Endothelial cell of umbilical vein (primary cell): ENCODE measurements around the gene PHF1. TPM values are rescaled to one million over a fixed set of nuclear protein-coding genes. Genes with fewer than 3 reads are reported as not detected.

Experiments used
- BruUV-seq: library from RNA; stranded (reverse); fragments of 400-500 nt; replicated peaks from 2 replicates; lab custom pipeline; 2021; lab: Mats Ljungman, UMichigan
- CTCF ChIA-PET: fragments of 300-600, 350-600 bp; sonication (Branson Sonifier 250); formaldehyde crosslinking; loops from one replicate; lab custom pipeline; 2021; ENCODE audit warnings: antibody characterized with exemption, inconsistent platforms; lab: Charles Lee
- POLR2A ChIA-PET: fragments of 300-600, 350-600 bp; sonication (Branson Sonifier 250); formaldehyde crosslinking; loops from one replicate; lab custom pipeline; 2021; ENCODE audit warnings: antibody characterized with exemption, inconsistent platforms; lab: Charles Lee
- DNase-seq: peaks from one replicate; pipeline ENCODE4 v3.0.0-alpha.2; 2011; ENCODE audit warnings: low read depth, low spot score
- FAIRE-seq: peaks from 2 replicates; lab custom pipeline; 2011; peaks lifted over from hg19 to GRCh38; lab: Jason Lieb, UNC
- H2AFZ ChIP-seq: 2 replicates; pipeline ENCODE4 v1.6.0; 2012; ENCODE audit warnings: low read depth, low read length, control low read depth, inconsistent platforms
- H3K27ac ChIP-seq: 2 replicates; pipeline ENCODE4 v1.5.1; 2011; ENCODE audit warnings: low read depth, mild to moderate bottlenecking, control low read depth, low read length, moderate library complexity; ENCODE audit not compliant: insufficient read depth
- H3K27me3 ChIP-seq, 2 experiments: 2 replicates each; pipeline versions ENCODE4 v1.6.0 to v1.6.1; 2011; ENCODE audit warnings: low read length in 2 of 2, mixed read lengths in 1 of 2; ENCODE audit not compliant: control insufficient read depth in 2 of 2, insufficient read depth in 2 of 2
- H3K36me3 ChIP-seq, 2 experiments: 2 replicates in 1 of 2; 3 replicates in 1 of 2; pipeline ENCODE4 v1.5.1; 2011; ENCODE audit warnings: low read length in 2 of 2, mild to moderate bottlenecking in 1 of 2, moderate library complexity in 1 of 2; ENCODE audit not compliant: control insufficient read depth in 2 of 2, insufficient read depth in 2 of 2; ENCODE audit errors: extremely low read depth in 1 of 2
- H3K4me1 ChIP-seq: 3 replicates; pipeline ENCODE4 v1.5.1; 2011; ENCODE audit warnings: mild to moderate bottlenecking, low read length; ENCODE audit not compliant: control insufficient read depth, insufficient read depth; ENCODE audit errors: extremely low read depth
- H3K4me2 ChIP-seq: 2 replicates; pipeline ENCODE4 v1.6.1; 2011; ENCODE audit warnings: low read length, control low read depth, mixed read lengths; ENCODE audit not compliant: insufficient read depth
- H3K4me3 ChIP-seq, 3 experiments: fragments of 200-600 bp in 1 of 3; sonication (generic), shearing (Covaris generic) in 1 of 3; replicated peaks in 1 of 3; 2 replicates each; pipeline ENCODE4 v1.5.1; 2011 to 2016; ENCODE audit warnings: control low read depth in 3 of 3, low read length in 3 of 3, mild to moderate bottlenecking in 2 of 3, inconsistent platforms in 1 of 3, low read depth in 1 of 3, moderate library complexity in 1 of 3; ENCODE audit not compliant: insufficient read depth in 1 of 3
- H3K79me2 ChIP-seq: 2 replicates; pipeline ENCODE4 v1.6.0; 2012; ENCODE audit warnings: low read length, inconsistent platforms; ENCODE audit not compliant: control insufficient read depth, insufficient read depth
- H3K9ac ChIP-seq: replicated peaks from 2 replicates; pipeline ENCODE3; 2011; ENCODE audit warnings: low read length, control low read depth; ENCODE audit not compliant: insufficient read depth; ENCODE audit errors: extremely low read depth
- H3K9me1 ChIP-seq: replicated peaks from 3 replicates; pipeline ENCODE4 v1.6.0; 2011; ENCODE audit warnings: mild to moderate bottlenecking, low read length; ENCODE audit not compliant: control insufficient read depth, insufficient read depth; ENCODE audit errors: extremely low read depth
- H3K9me3 ChIP-seq: replicated peaks from 2 replicates; pipeline ENCODE4 v1.5.1; 2012; ENCODE audit warnings: low read length, inconsistent platforms; ENCODE audit not compliant: control insufficient read depth, insufficient read depth
- H4K20me1 ChIP-seq: replicated peaks from 2 replicates; pipeline ENCODE3; 2011; ENCODE audit warnings: mild to moderate bottlenecking, low read length; ENCODE audit not compliant: control insufficient read depth, insufficient read depth; ENCODE audit errors: extremely low read depth
- CTCF ChIP-seq, 2 donors: IDR thresholded peaks; 1 replicate in 1 of 2; 2 replicates in 1 of 2; pipeline ENCODE4 v1.5.1; 2011; ENCODE audit warnings: low read length in 2 of 2, mild to moderate bottlenecking in 2 of 2, moderate library complexity in 2 of 2, control low read depth in 1 of 2, inconsistent platforms in 1 of 2, low read depth in 1 of 2; ENCODE audit not compliant: insufficient read depth in 1 of 2; ENCODE audit errors: extremely low read depth in 1 of 2
- EZH2 ChIP-seq: IDR thresholded peaks from 2 replicates; pipeline ENCODE4 v1.6.1; 2012; ENCODE audit warnings: borderline replicate concordance, low read depth, mild to moderate bottlenecking, moderate library complexity, low read length, inconsistent platforms; ENCODE audit not compliant: severe bottlenecking
- FOS ChIP-seq: IDR thresholded peaks from 2 replicates; pipeline ENCODE4 v1.6.1; 2011; ENCODE audit warnings: mild to moderate bottlenecking, low read length, moderate library complexity, borderline replicate concordance; ENCODE audit not compliant: insufficient read depth
- GATA2 ChIP-seq: IDR thresholded peaks from 2 replicates; pipeline ENCODE4 v1.7.0; 2011; ENCODE audit warnings: low read depth, mild to moderate bottlenecking, moderate library complexity, mixed read lengths, low read length; ENCODE audit not compliant: insufficient read length, insufficient read depth
- JUN ChIP-seq: IDR thresholded peaks from 2 replicates; pipeline ENCODE4 v1.6.1; 2011; ENCODE audit warnings: borderline replicate concordance, low read depth; ENCODE audit not compliant: insufficient read length, insufficient read depth
- MAX ChIP-seq: IDR thresholded peaks from 2 replicates; pipeline ENCODE4 v1.6.1; 2011; ENCODE audit not compliant: insufficient read depth, insufficient read length
- MYC ChIP-seq: IDR thresholded peaks from one replicate; pipeline ENCODE4 v1.6.1; 2011; ENCODE audit warnings: mild to moderate bottlenecking, low read depth, low read length
- POLR2A ChIP-seq: IDR thresholded peaks from 2 replicates; pipeline ENCODE4 v1.6.1; 2012; ENCODE audit warnings: low read depth, mild to moderate bottlenecking, control low read depth, low read length
- POLR2AphosphoS5 ChIP-seq: IDR thresholded peaks from 2 replicates; pipeline ENCODE4 v1.6.1; 2012; ENCODE audit warnings: low read depth, mild to moderate bottlenecking, control low read depth, low read length, moderate library complexity; ENCODE audit not compliant: insufficient read depth
- dilution Hi-C: fragments of 300-500 bp; cut with MboI; formaldehyde crosslinking; loops from one replicate; pipeline ENCODE4 v1.15.0; 2019; ENCODE audit warnings: low sequenced_read_pairs; ENCODE audit not compliant: extremely low pct_ligation_motif_present
- intact Hi-C: fragments of 100-400 bp; cut with micrococcal nuclease; formaldehyde crosslinking; loops from one replicate; pipeline ENCODE4 v1.10.0; 2022
- polyA plus RNA-seq, 4 experiments: library from polyadenylated mRNA; depleted of rRNA in 3 of 4; stranded (reverse) in 3 of 4; unstranded in 1 of 4; fragments of >200 nt; gene quantifications; 2 replicates each; pipeline versions ENCODE4 v1.2.1 to v1.2.3, GENCODE V29; 2011 to 2012; ENCODE audit warnings: missing spikeins in 1 of 4
- total RNA-seq: library from RNA; stranded (reverse); gene quantifications from 2 replicates; pipeline ENCODE4 v1.2.3, GENCODE V29; 2021

The PHF1 gene
- total and polyA plus RNA-seq, 2 donors (not counting 3 experiments of a cell fraction or from before 2014, with no cell fraction given): 32.5 to 53.1 TPM

GRCh38 chr6:33414592-33415271 lies 3.9 kb downstream of the PHF1 start:
- no peaks in the 10 kb centered on the region for H3K9me3 ChIP-seq
- no peak overlapping the region for H3K4me2 ChIP-seq
- H3K27me3 ChIP-seq: no peaks in the 10 kb centered on the region
- H2AFZ ChIP-seq: no peak overlapping the region
- POLR2A ChIA-PET: no interaction called here
- H3K4me3 ChIP-seq: no peak overlapping the region
- intact Hi-C loops (loop anchor here (10.0 kb wide), 1 partner anchor 440 kb away; no protein-coding TSS in a partner anchor), dilution Hi-C loops (no loop called here)
- no peaks in the 10 kb centered on the region for H4K20me1 ChIP-seq
- CTCF ChIA-PET: interaction anchor here (4.7 kb wide), 1 partner anchor 11 kb away, joined by 14 read pairs; no protein-coding TSS in a partner anchor
- H3K36me3 ChIP-seq: peaks cover 0 to 22% of the 10 kb centered on the region in 2 experiments
- no peak for FAIRE-seq
- BruUV-seq: no TSS peak
- no peak for DNase-seq
- H3K9me1 ChIP-seq: no peaks in the 10 kb centered on the region
- peaks cover 12% of the 10 kb centered on the region for H3K79me2 ChIP-seq
- peak; percentile 20 to 46 for TF ChIP-seq CTCF (IDR thresholded peaks at IDR 0.05; ENCODE audit: extremely low read depth in 1 of 2, insufficient read depth in 1 of 2, low read depth in 1 of 2, low read length in 2 of 2)
- TF ChIP-seq MAX: no peak
- no peak overlapping the region for H3K9ac ChIP-seq
- H3K4me1 ChIP-seq: peaks cover 29% of the 10 kb centered on the region
- H3K27ac ChIP-seq: no peak overlapping the region

- Histone ChIP-seq H4K20me1 (no peaks in the 10 kb centered on the region), H3K4me1 (peaks cover 25% of the 10 kb centered on the region), H2AFZ (no peak overlapping the region), H3K4me3 (no peak overlapping the region), H3K9me3 (no peaks in the 10 kb centered on the region), H3K9me1 (no peaks in the 10 kb centered on the region), H3K27ac (no peak overlapping the region), H3K27me3 (no peaks in the 10 kb centered on the region), H3K79me2 (peaks cover 12% of the 10 kb centered on the region), H3K36me3 (peaks cover 0 to 22% of the 10 kb centered on the region in 2 experiments), H3K4me2 (no peak overlapping the region), H3K9ac (no peak overlapping the region)
- TF ChIP-seq CTCF (IDR thresholded peaks at IDR 0.05; ENCODE audit: extremely low read depth in 1 of 2, insufficient read depth in 1 of 2, low read depth in 1 of 2, low read length in 2 of 2): no peak
- no peak for TF ChIP-seq MYC
- TF ChIP-seq JUN: no peak
- no peak for TF ChIP-seq EZH2
- no peak for TF ChIP-seq MAX
- TF ChIP-seq POLR2AphosphoS5: no peak
- TF ChIP-seq POLR2A: no peak
- no peak for TF ChIP-seq GATA2
- no peak for TF ChIP-seq FOS
- POLR2A ChIA-PET: no interaction called here
- CTCF ChIA-PET: interaction anchor here (0.5 to 4.7 kb wide), 2 partner anchors 10 to 37 kb away, joined by 3 to 14 read pairs; no protein-coding TSS in a partner anchor
- dilution Hi-C loops (no loop called here), intact Hi-C loops (loop anchor here (10.0 kb wide), 1 partner anchor 441 kb away; no protein-coding TSS in a partner anchor)
- no peak for FAIRE-seq
- no peak for DNase-seq
- no TSS peak for BruUV-seq
Measured at GRCh38 chr6:33415831-33416230, 5.0 kb downstream of the PHF1 start.
